Kidney epithelial cell (primary cell): ENCODE results near the gene C10orf67. TPM values are rescaled to one million over a fixed set of nuclear protein-coding genes. Genes with fewer than 3 reads are reported as not detected.
"Not testable (repeated sequence)": the region's sequence is repeated elsewhere in the genome, so short reads cannot be mapped to it uniquely, and the experiment has no call there.

ENCODE experiments used
- DNase-seq: peaks from one replicate; pipeline ENCODE4 v3.0.0-alpha.2; 2010; ENCODE audit warnings: low read depth
- H3K27me3 ChIP-seq: 2 replicates; pipeline ENCODE4 v1.6.0; 2011; ENCODE audit warnings: low read length; ENCODE audit not compliant: control insufficient read depth, insufficient read depth
- H3K36me3 ChIP-seq: 2 replicates; pipeline ENCODE4 v1.5.1; 2011; ENCODE audit warnings: low read length; ENCODE audit not compliant: control insufficient read depth, insufficient read depth
- H3K4me3 ChIP-seq: 2 replicates; pipeline ENCODE4 v1.5.1; 2011; ENCODE audit warnings: low read depth, mild to moderate bottlenecking, control low read depth, low read length
- total RNA-seq: library from RNA; depleted of rRNA; stranded (reverse); fragments of >200 nt; gene quantifications from 2 replicates; pipeline ENCODE4 v1.2.3, GENCODE V29; 2015
- TF ChIP-seq, protein P1 (sequence below): IDR thresholded peaks from 2 replicates; pipeline ENCODE4 v1.5.1; 2011; ENCODE audit warnings: mild to moderate bottlenecking, moderate library complexity, low read length, control low read depth, inconsistent platforms; ENCODE audit not compliant: insufficient read depth, poor library complexity, severe bottlenecking

The C10orf67 gene
- total RNA-seq, 1 donor from 2014 or later, result not detected

DNA sequence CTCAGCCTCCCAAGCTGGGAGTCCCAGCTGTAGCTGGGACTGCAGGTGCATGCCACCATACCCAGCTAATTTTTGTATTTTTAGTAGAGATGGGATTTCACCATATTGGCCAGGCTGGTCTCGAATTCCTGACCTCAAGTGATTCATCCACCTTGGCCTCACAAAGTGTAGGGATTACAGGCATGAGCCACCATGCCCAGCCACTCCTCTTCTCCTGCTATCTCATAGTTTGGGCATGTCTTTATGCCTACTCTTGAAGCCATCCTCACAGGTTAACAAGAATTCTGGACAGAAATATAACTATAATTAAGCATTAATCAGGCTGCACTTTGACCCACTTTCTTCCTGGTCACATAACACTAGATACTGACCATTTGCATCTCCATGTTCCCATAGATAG lies 28.6 kb upstream of the C10orf67 start:
- DNase-seq, result no peak
- H3K4me3 ChIP-seq, result no peak overlapping the region
- TF ChIP-seq, protein P1, sequence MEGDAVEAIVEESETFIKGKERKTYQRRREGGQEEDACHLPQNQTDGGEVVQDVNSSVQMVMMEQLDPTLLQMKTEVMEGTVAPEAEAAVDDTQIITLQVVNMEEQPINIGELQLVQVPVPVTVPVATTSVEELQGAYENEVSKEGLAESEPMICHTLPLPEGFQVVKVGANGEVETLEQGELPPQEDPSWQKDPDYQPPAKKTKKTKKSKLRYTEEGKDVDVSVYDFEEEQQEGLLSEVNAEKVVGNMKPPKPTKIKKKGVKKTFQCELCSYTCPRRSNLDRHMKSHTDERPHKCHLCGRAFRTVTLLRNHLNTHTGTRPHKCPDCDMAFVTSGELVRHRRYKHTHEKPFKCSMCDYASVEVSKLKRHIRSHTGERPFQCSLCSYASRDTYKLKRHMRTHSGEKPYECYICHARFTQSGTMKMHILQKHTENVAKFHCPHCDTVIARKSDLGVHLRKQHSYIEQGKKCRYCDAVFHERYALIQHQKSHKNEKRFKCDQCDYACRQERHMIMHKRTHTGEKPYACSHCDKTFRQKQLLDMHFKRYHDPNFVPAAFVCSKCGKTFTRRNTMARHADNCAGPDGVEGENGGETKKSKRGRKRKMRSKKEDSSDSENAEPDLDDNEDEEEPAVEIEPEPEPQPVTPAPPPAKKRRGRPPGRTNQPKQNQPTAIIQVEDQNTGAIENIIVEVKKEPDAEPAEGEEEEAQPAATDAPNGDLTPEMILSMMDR, result no peak

DNA sequence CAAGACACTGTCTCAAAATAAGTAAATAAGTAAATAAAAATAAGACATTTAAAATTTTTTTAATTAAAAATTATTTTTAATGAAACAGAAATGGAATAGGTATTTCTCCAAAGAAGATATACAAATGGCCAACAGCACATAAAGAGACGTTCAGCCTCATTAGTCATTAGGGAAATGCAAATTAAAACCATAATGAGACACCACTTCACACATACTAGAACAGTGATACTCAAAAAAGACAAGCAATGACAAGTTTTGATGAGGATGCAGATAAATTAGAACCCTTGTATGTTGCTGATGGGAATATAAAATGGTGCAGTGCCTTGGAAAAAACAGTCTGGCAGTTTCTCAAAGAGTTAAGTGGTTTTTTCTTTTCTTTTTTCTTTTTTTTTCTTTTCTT lies 26.5 kb upstream of the C10orf67 start:
- Histone ChIP-seq H3K36me3 (no peaks in the 10 kb centered on the region), H3K4me3 (no peak overlapping the region), H3K27me3 (no peaks in the 10 kb centered on the region)
- no peak for DNase-seq
- TF ChIP-seq, protein P1, result no peak

More for the DNA sequence above, 28.6 kb upstream of the C10orf67 start:
- Histone ChIP-seq H3K36me3 (no peaks in the 10 kb centered on the region), H3K27me3 (no peaks in the 10 kb centered on the region)

DNA sequence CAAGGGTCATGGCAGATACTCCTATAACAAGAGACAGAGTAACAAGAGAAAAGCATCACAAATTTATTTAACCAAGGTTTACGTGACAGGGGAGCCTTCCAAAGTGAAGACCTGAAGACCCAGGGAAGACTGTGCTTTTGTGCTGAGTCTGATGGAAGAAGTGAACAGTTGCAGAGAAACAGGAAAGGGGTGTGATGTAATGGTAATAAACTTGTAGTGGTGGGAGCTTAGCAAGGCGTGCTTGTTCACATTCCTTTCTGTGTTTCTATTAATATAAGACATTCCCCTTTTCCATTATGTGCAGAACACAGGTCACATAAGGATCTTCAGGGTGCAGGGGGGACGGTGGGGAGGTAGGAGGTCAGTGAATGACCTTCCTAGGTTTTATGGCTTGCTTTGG lies 25.5 kb upstream of the C10orf67 start:
- DNase-seq, result no peak
- TF ChIP-seq, protein P1, result no peak
- Histone ChIP-seq H3K36me3 (no peaks in the 10 kb centered on the region), H3K4me3 (no peak overlapping the region), H3K27me3 (no peaks in the 10 kb centered on the region)

DNA sequence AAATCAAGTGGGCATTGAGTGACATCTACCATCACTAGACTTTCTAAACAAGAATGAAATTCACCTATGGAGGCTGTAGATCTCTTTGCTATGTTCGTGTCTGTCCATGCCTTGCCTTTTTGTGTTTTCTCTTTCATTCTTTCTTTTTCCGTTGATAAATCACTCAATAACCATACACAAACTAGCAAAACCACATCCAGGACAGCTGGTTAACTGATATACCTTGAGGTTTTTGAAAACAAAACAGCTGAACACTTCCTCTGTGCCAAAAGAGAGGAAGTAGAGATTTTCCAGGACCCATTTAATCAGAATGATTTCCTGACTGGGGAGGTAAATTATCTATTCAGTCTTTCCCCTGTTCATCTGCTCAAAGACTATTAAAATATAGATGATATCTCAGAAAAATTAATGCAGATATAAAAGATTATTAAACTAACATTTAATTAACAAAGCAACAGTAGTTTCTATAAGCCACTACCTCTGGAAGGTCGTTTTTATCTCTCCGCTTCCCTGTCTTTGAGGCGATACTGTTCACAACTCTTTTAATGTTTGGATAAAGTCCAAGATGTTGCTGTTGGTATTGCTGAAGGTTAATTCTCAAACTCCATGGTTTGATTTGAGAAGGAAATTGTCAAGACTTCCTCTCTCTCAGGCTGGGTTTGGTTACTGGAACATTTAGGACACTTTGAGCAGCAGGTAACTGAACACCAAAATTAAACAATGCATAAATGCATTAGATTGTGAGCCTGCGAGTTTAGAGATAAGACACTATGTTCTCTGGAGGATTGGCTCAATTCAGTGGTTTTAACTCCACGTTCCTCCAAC lies 24.4 kb upstream of the C10orf67 start:
- no peak for DNase-seq
- TF ChIP-seq, protein P1, result no peak
- no peak overlapping the region for H3K4me3 ChIP-seq
- H3K36me3 ChIP-seq, result no peaks in the 10 kb centered on the region
- no peaks in the 10 kb centered on the region for H3K27me3 ChIP-seq

DNA sequence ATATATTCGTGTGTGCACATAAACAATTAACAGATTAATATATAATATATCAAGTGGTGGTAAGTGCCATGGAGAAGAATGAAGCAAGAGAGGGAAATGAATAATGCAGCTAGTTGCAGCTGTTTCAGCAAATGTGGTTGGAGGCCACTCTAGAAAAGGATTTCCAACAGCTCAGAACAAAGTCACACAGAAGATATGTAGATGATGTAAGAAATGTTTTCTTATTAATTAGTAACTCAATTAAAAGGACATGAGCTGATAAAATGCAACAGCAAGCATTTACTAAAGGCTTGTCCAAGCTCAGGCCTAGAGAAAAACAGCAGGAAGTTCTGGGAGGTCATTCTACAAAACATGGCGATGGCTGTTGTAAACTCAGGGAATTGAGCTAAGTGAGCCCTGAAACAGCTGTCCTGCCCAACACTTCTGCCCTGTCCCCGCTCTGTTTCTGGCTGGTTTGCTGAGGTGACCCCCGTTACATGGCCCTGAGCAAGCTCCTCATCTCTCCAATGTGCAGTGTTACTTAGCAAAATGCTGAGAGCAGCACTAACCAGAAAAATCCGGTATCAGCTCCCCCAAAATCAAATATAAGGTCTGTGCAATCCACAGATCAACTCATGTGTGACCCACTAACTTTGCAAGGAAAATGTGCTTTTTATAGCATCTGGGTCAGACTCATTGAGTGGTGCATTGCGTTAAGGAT lies 23.4 kb upstream of the C10orf67 start:
- Histone ChIP-seq H3K4me3 (no peak overlapping the region), H3K27me3 (no peaks in the 10 kb centered on the region), H3K36me3 (no peaks in the 10 kb centered on the region)
- TF ChIP-seq, protein P1, result no peak
- DNase-seq, result no peak

DNA sequence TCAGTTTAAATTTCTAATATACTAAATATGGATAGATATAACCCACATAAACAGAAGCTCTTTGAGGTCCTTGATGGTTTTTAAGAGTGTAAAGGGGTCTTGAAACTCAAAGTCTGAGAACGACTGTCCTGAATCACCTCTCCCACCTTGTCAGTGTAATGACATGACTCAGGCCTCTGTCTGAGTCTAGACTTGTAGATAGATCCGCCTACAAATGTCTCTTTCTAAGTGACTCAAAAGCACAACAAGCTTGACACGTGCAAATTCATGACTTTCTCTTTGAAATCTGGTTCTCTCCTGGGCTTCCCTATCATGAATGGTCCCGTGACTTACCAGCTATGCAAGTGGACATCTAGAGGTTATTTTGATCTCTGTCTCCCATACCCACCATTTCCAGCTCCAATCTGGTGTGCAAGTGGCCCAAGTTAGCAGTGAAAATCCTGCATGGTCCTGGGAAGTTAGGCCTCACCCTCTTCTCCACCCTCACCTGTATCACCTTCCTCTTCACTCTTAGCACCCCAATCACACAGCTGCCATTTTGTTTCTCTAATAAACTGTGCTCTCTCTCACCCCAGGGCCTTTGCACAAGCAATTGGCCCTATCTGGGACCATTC lies 20.9 kb upstream of the C10orf67 start:
- not testable (repeated sequence) for H3K4me3 ChIP-seq
- peak; percentile 89 for DNase-seq

More for the DNA sequence above, 20.9 kb upstream of the C10orf67 start:
- not testable (repeated sequence) for H3K27me3 ChIP-seq, H3K36me3 ChIP-seq
